Nucleus accumbens (tissue), 56 donors: ENCODE measurements around the gene C16orf46.
A peak's percentile ranks its signal among the peaks of the same experiment; 100 is the strongest.
"Not testable (repeated sequence)": the region's sequence is repeated elsewhere in the genome, so short reads cannot be mapped to it uniquely, and the experiment has no call there.

Experiments
- DNase-seq, 56 donors: peaks; one replicate each; lab custom pipeline; 2025; lab: John Stamatoyannopoulos, UW

Gene C16orf46

DNA sequence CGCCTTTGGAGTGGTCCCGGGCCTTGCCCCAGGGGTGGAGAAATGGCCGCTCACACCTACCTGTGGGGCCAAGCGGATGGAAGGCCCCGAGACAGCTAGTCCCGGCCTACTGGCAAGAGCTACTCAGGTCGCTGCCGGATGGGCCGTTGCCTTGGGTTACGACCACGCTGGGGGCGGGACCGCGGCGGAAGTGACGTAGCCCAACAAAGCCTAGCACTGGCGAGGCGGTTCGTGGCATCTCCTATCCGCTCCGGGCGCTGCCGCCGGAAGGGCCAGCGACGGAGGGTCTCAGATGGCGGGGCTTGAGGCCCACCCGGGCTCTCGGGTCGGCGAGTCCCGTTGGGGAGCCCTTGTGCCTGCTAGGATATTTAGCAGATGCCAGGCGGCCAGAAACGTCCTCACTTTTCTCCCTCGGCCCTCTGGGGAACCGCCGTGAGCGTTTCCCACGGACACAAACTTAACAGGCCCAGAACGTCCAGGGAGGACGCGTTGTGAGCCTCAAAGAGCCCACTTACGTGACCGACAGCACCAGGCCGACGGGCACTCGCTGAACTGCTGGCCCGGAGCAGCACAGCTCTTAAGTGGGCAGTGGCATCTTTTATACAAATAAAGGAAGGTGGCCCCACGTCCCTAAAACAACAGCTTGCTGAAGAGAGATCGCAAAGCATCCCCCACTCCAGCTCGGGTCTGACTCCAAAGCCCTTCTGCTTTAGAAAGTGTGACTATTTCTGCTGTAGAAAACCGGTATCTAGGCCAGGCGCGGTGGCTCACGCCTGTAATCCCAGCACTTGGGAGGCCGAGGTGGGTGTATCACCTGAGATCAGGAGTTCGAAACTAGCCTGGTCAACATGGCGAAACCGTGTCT is at the start of gene C16orf46:
TSS of gene C16orf46 (minus strand) at position 163 of the 865 bp plus-strand sequence. CDS start 13,283 bp downstream, outside the sequence.
- peak; percentile 78 to 100 (median 97) for DNase-seq

DNA sequence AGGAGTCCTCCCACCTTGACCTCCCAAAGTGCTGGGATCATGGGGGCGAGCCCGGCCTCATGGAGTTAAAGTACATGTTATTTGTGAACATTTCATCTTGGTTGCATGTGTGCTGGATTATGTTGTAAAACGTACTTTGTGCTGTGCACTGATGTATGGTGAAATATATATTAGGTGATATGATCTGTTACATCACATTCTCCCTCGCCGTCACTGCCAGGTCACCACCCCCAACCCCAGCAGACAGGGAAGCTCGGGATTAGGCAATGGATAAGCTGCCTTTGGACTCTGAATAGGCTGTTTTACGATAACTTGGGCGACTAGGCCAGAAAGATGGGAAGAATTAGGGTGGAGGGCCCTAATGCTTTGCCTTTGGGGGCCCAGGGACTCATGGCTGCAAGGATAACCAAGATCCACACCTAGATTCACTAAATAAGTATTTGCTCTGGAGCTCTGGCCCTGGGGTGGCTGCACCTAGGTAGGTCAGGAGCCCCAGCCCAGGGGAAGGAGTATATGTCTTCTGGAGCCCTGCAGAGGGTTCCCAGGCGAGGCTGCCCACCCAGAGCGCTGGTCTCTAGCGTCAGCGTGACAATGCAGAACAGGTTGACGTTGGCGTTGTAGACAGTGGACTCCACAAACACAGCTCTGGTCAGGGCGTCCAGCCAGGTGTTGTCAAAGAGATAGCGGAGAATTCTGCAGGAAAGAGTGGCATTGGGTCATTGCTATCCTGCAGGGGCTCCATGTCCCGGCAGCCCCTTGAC is 46.2 kb upstream of the C16orf46 start:
- no peak for DNase-seq

DNA sequence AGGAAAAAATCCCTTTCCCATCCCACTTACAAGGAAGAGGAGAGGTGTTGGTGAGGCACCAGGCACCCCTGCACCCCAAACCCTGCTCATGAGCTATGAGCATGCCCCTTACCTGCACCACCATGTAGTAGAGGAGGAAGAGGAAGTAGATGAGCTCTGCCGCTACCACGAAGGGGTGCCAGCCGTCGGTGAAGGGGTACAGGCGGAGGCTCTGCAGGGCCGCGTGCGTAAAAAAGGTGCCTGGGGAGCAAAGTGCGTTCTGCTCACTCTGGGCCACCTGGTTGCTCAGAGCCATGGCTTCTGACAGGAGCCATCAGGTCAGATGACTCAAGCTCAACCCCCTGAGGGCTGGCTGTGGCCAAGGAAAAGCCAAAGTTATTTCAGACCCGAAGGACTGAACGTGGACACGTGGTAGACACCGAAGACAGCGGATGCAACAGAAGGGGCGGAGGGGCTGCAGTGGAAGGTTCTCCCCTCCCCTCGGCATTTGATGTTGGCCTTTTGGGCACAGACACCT is 44.5 kb upstream of the C16orf46 start:
- no peak for DNase-seq

DNA sequence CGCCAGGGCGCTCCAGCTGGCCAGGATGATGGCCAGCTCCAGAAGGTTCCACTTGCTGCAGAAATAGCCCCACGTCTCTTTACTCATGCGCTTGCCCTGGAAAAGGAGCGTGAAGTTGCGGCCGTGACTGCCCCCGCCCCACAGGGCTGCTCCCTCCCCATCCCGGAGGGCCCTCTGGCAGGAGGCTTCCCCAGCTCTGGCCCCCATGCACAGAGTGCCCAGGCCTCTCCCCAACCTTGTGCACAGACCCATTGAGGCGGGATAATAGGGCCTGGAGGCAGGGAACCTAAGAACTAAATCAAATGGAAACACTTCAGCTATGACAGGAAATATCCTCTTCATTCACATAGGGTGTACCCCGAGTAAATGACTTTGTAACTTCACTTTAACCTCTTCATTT is 40.4 kb upstream of the C16orf46 start:
- DNase-seq: no peak

GRCh38 chr16:81116285-81116684 is 39.2 kb upstream of the C16orf46 start:
- DNase-seq: no peak

DNA sequence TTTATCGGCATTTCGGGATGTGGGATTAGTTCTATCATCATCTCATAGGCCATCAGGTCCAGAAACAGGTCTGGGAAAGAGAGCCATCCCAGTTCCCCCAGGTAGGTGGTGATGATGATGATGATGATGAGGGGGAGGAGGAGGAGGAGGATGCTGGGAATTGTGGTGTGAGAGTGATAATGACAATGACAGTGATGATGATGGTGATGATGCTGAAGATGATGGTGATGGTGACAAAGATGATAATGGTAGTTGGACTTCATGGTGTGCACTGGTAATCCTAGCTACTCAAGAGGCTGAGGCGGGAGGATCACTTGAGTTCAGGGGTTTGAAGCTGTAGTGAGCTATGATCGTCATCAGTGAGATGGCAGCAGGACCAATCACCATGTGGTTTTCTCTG is 35.4 kb upstream of the C16orf46 start:
- DNase-seq: no peak

DNA sequence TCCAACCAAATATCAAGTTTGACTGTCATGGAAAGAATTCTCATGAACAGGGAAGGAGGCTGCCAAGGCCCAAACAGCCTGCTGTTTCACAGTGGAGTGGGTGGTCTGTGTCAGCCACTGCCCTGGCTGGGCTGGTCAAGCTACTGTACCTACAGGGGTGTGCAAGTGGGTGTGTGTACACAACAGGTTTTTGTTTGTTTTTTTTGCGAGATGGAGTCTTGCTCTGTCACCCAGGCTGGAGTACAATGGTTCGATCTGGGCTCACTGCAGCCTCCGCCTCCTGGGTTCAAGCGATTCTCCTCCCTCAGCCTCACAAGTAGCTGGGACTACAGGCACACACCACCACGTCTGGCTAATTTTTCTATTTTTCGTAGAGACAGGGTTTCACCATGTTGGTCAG is 32.2 kb upstream of the C16orf46 start:
- DNase-seq: not testable (repeated sequence)

GRCh38 chr16:81107511-81107910 is 30.5 kb upstream of the C16orf46 start:
- DNase-seq: peak in 12 of 56 donors; percentile 2 to 33 (median 16)

DNA sequence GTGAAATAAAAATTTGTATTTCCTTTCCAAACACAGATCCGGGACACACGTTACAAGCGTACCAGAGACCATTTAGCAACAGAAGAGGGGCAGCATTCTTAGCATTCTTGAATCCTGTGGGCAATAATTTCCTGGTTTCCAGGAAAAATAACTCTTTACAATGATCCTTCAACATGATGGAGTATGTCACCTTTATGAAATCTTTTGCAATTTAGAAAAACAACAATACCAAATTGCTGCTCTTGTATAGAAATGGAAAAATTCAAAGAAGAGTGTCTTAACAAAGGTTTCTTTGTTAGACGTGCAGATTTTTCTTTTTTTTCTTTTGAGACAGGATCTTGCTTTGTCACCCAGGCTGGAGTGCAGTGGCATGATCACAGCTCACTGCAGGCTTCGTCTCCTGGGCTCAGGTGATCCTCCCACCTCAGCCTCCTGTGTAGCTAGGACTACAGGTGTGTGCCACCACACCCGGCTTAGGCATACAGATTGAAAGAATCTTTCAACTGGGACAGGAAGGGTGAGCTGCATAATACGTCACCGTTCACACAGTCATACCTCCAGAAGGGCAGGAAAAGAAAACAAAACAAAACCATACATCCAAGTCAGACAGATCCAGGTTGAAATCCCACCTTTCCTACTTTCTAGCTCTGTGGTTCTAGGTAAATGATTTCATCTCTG is 29.9 kb upstream of the C16orf46 start:
- no peak for DNase-seq

DNA sequence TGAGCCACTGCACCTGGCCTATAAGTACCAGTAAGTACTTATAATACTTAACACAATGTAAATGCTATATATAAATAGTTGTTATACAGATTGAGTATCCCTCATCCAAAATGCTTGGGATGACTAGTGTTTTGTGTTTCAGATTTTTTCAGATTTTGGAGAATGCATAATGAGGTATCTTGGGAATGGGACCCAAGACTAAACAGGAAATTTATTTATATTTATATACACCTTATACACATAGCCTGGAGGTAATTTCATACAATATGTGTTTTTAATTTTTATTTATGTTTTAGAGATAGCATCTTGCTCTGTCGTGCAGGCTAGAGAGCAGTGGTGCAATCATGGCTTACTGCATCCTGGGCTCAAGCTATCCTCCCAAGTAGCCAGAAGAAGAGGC is 28.9 kb upstream of the C16orf46 start:
- no peak for DNase-seq

DNA sequence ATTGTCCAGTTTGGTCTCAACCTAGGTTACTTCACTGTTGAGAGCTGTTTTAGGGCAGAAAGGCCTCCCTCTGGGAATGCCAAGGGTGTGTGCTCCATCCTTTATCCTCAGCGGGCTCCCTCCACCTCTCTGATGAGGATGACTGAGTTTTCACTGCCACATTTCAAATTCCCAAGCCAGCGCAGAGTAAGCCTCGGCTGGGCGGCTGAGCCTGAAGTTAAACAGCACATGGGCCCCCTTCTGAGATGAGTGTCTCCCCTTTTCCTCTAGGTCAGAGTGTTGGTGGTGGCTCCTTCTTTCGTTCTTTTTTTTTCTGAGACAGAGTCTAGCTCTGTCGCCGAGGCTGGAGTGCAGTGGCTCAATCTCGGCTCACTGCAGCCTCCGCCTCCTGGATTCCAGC is 24.7 kb upstream of the C16orf46 start:
- DNase-seq: no peak

DNA sequence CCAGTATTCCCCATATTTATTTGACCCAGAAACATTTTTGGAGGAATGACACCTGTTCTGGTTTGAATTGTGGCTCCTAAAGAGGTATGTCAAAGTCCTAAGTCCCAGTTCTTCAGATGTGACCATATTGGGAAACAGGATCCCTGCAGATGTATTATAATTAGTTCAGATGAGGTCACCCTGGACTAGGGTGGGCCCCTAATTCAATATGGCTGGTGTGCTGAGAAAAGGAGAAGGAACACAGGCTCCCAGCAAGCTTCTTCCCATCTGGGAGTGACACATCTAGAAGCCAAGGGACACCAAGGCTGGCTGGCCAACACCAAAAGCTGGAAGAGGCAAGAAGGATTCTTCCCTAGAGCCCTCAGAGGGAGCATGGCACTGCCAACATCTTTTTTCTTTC is 22.9 kb upstream of the C16orf46 start:
- no peak for DNase-seq

- DNase-seq: no peak
Observed at GRCh38 chr16:81097230-81097629, 20.2 kb upstream of the C16orf46 start.

DNA sequence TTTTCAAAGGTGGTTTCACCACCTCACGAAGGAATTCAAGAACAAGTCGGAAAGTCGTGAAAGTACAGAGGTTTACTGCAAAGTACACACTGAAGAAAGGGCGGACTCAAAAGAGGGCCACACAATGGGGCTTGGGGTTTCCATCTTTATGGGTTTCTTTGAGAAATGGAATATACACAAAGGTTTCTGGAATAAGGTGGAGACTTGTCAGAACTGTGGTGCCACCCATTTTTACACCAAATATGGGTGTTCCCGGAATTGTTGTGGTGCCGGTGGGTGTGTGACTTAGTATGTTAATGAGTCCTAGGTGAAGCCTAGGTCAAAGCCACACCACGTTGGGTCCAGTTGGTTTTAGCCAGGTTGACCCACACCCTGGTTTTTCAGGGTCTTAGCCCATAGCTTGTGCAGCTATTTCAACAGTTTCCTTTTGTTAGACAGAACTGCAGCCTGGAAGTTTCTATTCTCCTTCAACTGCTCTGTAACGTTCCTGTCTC is 19.7 kb upstream of the C16orf46 start:
- DNase-seq: peak in 1 of 56 donors; percentile 43

GRCh38 chr16:81095953-81096714 is 19.1 kb upstream of the C16orf46 start, which contains the start of gene GCSH:
GCSH (minus strand) TSS chr16:81096395; CDS start chr16:81096278, 117 bp downstream.
- DNase-seq: peak; percentile 82 to 100 (median 99)

- DNase-seq: no peak
Observed at GRCh38 chr16:81095653-81095952, 18.6 kb upstream of the C16orf46 start.

DNA sequence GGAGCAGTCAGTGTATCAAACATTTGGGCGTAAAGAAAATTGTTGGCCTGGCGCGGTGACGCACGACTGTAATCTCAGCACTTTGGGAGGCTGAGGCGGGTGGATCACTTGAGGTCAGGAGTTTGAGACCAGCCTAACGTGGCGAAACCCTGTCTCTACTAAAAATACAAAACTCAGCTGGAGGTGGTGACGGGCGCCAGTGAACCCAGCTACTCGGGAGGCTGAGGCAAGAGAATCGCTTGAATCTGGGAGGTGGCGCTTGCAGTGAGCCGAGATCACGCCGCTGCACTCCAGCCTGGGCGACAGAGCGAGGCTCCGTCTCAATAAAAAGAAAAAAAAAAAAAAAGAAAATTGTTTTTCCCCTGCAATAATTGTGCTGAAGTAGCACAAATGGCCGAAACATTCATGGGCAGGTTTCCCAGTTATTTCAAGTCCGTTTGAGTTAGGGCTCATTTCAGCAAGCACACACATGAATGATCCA is 17.8 kb upstream of the C16orf46 start:
- no peak for DNase-seq

GRCh38 chr16:81088836-81089235 is 11.8 kb upstream of the C16orf46 start:
- no peak for DNase-seq

DNA sequence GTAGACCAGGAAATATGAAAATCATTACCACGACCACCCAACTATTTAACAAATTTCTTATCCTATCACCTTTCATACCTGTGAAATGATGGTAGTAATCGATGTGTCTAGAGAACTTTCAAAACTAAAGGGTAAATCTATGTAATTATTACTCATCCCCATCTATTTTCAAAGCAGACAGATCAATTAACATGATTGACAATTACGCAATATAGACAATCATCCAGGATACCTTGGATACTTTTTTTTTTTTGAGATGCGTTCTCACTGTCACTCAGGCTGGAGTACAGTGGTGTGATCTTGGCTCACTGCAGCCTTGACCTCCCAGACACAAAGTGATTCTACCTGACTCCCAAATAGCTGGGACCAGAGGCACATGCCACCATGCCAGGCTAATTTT is 4.0 kb upstream of the C16orf46 start:
- no peak for DNase-seq

DNA sequence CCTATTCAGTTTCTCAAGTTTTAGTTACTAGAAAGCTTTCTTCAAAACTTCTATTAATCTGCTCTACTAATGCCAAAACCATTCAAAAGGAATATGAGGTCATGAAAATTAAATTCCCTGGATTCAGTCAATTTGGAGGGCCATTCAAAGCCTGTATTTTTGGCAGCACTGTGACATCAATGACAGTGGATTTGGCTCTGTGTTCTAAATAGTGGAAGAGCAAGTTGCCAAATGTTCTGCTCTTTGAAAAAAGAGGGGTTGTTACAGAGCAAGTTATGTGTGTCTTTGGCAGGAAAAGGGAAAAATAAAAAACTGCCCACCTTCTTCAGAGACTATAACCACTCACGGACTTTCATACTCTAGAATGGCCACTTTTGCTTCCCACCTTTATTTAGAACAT is 3.2 kb upstream of the C16orf46 start:
- DNase-seq: no peak
